Endothelial cell of umbilical vein (primary cell): ENCODE data around the gene COL18A1.

Experiments
- CTCF ChIP-seq, 2 donors: IDR thresholded peaks; 1 replicate in 1 of 2; 2 replicates in 1 of 2; pipeline ENCODE4 v1.5.1; 2011; ENCODE audit warnings: low read length in 2 of 2, mild to moderate bottlenecking in 2 of 2, moderate library complexity in 2 of 2, control low read depth in 1 of 2, inconsistent platforms in 1 of 2, low read depth in 1 of 2; ENCODE audit not compliant: insufficient read depth in 1 of 2; ENCODE audit errors: extremely low read depth in 1 of 2
- EZH2 ChIP-seq: IDR thresholded peaks from 2 replicates; pipeline ENCODE4 v1.6.1; 2012; ENCODE audit warnings: borderline replicate concordance, low read depth, mild to moderate bottlenecking, moderate library complexity, low read length, inconsistent platforms; ENCODE audit not compliant: severe bottlenecking
- MYC ChIP-seq: IDR thresholded peaks from one replicate; pipeline ENCODE4 v1.6.1; 2011; ENCODE audit warnings: mild to moderate bottlenecking, low read depth, low read length
- POLR2A ChIP-seq: IDR thresholded peaks from 2 replicates; pipeline ENCODE4 v1.6.1; 2012; ENCODE audit warnings: low read depth, mild to moderate bottlenecking, control low read depth, low read length
- POLR2AphosphoS5 ChIP-seq: IDR thresholded peaks from 2 replicates; pipeline ENCODE4 v1.6.1; 2012; ENCODE audit warnings: low read depth, mild to moderate bottlenecking, control low read depth, low read length, moderate library complexity; ENCODE audit not compliant: insufficient read depth

GRCh38 chr21:45404730-45405270, at the start of gene COL18A1:
- no peak for TF ChIP-seq POLR2AphosphoS5
- TF ChIP-seq CTCF (IDR thresholded peaks at IDR 0.05; ENCODE audit: extremely low read depth in 1 of 2, insufficient read depth in 1 of 2, low read depth in 1 of 2, low read length in 2 of 2): no peak
- no peak for TF ChIP-seq EZH2
- TF ChIP-seq MYC: no peak
- no peak for TF ChIP-seq POLR2A
